Astrocyte (in vitro differentiated cells and primary cell): ENCODE data around the gene RRP12.
A peak's percentile ranks its signal among the peaks of the same experiment; 100 is the strongest.

ENCODE experiments used
- EZH2 ChIP-seq: IDR thresholded peaks from 2 replicates; pipeline ENCODE4 v1.6.1; 2012; ENCODE audit warnings: mild to moderate bottlenecking, low read length, inconsistent platforms; ENCODE audit not compliant: insufficient read depth
- TF ChIP-seq, protein P1 (sequence below): IDR thresholded peaks from 2 replicates; pipeline ENCODE4 v1.5.1; 2011; ENCODE audit warnings: low read depth, mild to moderate bottlenecking, inconsistent platforms, low read length, moderate library complexity; ENCODE audit not compliant: insufficient read depth

GRCh38 chr10:97319671-97320479 lies 81.3 kb downstream of the RRP12 start:
- TF ChIP-seq, protein P1, sequence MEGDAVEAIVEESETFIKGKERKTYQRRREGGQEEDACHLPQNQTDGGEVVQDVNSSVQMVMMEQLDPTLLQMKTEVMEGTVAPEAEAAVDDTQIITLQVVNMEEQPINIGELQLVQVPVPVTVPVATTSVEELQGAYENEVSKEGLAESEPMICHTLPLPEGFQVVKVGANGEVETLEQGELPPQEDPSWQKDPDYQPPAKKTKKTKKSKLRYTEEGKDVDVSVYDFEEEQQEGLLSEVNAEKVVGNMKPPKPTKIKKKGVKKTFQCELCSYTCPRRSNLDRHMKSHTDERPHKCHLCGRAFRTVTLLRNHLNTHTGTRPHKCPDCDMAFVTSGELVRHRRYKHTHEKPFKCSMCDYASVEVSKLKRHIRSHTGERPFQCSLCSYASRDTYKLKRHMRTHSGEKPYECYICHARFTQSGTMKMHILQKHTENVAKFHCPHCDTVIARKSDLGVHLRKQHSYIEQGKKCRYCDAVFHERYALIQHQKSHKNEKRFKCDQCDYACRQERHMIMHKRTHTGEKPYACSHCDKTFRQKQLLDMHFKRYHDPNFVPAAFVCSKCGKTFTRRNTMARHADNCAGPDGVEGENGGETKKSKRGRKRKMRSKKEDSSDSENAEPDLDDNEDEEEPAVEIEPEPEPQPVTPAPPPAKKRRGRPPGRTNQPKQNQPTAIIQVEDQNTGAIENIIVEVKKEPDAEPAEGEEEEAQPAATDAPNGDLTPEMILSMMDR: no peak
- TF ChIP-seq EZH2: peak; percentile 78
